ENCODE results near the gene RPGRIP1L. TPM values are rescaled to one million over a fixed set of nuclear protein-coding genes. Genes with fewer than 3 reads are reported as not detected.

Gene RPGRIP1L
- total RNA-seq, 2 donors from 2014 or later = 6.0 to 7.7 TPM

Other genes with a start within 250 kb of the RPGRIP1L start
- 10 to 100 TPM; 21.8 to 24.5 TPM for gene AKTIP, start 200.7 kb downstream of the RPGRIP1L start, total RNA-seq
- gene FTO, start 297 bp upstream of the RPGRIP1L start, total RNA-seq = 10 to 100 TPM; 50.0 to 54.1 TPM

Measured in activated T-helper 17 cell treated with anti-CD3 and anti-CD28 coated beads, Interleukin-2, amount 50 U/mL, for 72 hours (primary cell).